Stimulated activated CD4-positive, alpha-beta T cell treated with anti-CD3 and anti-CD28 coated beads, Interleukin-4, amount 100 ng/mL, for 24 hours (primary cell): Measurements from ENCODE around the gene PDE6B.
"Not testable (repeated sequence)": the region's sequence is repeated elsewhere in the genome, so short reads cannot be mapped to it uniquely, and the experiment has no call there.

ENCODE experiments used
- DNase-seq: peaks from one replicate; pipeline ENCODE4 v3.0.0-alpha.2; 2020

PDE6B gene

GRCh38 chr4:622996-623913, 2.1 kb upstream of the PDE6B start:
- DNase-seq = no peak

GRCh38 chr4:623914-624566, 1.3 kb upstream of the PDE6B start:
- DNase-seq = no peak

GRCh38 chr4:625631-626161, 323 bp downstream of the PDE6B start:
- DNase-seq = no peak

GRCh38 chr4:626201-627091, 1.1 kb downstream of the PDE6B start:
- DNase-seq = no peak

- DNase-seq = no peak
Measured at GRCh38 chr4:627347-628125, 2.2 kb downstream of the PDE6B start.

DNA sequence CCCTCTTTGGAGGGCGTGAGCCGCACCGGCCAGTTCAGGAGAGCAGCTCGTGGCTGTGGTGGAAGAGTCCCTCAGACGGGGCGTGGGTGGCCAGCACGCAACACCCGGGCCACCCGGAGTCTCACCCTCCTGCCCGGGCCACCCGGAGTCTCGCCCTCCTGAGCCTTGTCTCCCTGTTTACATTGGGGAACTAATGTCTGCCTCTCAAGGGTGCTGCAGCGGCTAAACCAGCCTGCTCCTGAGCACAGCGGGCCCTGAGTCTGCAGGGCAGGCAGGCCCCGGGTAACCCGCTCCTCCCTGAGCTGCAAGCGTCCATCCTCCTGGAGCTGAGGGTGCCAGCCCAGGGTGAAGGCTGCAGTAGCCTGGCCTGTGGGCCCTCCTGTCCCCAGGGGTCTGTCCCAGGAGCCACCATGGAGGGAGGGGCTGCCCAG, 3.0 kb downstream of the PDE6B start:
- DNase-seq = no peak

DNA sequence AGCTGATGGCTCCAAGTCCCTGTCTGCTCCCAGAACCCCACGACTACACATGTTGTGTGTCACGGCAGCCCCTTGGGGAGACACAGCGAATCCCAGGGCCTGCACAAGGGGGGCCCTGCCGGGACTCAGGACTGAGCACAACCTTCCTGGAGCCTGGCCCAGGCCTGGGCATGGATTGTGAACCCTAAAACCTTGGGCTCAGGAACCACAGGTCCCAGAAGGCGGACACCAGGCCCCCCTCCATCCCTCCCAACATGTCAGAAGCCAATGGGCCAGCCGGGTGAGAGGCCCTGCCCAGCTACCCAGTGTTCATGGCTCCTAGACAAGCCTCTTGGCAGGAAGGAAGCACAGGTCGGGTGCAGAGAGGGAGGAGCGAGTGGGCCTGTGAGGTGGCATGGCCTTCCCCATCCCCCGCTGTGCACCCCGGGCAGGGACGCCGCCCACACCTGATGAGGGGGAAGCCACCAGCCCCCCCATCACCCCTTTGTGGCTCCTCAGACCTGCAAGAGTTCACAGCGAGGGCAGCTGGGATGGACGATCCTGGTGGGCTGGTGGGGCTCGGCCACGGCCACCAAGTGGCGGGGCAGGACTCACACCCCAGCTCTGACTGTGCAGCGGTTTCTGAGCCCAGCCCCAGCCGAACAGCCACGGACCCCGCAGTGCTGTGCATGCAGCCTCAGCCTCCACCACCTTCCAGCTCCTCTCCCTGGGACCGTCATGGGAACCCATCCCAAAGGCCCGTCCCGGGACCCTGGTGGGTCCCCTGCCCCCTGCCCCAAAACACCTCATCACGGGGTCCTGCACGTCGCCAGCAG, 3.7 kb downstream of the PDE6B start:
- no peak for DNase-seq

DNA sequence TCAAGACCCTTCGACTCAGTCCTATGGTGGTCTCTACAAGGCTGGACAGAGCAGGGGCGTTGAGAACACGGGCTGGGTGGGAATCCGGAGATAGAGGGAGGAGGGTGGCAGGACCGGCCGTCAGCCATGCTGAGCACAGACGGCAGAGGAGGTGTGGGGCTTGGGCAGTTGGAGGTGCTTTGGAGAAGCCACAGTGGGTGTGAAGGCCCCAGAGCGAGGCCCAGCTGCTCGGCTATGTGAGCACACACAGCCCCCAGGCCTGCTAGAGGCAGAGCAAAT, 4.2 kb downstream of the PDE6B start:
- no peak for DNase-seq

- DNase-seq = no peak
Measured at GRCh38 chr4:629915-630641, 4.7 kb downstream of the PDE6B start.

GRCh38 chr4:630656-631055, 5.3 kb downstream of the PDE6B start:
- DNase-seq = no peak

- no peak for DNase-seq
Measured at GRCh38 chr4:632196-632790, 6.9 kb downstream of the PDE6B start.

DNA sequence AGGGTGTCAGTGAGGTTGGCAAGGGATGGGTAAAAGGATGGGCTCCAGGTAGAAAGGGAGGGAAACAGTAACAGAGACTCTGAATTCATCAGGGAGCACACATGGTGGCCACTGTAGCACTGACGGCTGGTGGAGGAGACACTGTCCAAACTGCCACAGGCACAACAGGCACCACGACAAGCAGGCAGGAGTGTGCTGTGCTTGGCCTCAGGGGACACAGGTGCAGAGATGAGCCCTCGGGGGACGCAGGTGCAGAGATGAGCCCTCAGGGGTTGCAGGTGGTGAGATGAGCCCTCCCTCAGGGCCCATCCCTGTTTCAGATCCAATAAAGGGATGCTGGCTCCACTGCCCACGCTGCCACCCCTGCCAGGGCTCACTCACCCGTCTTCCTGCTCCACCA, 7.6 kb downstream of the PDE6B start:
- DNase-seq = no peak

DNA sequence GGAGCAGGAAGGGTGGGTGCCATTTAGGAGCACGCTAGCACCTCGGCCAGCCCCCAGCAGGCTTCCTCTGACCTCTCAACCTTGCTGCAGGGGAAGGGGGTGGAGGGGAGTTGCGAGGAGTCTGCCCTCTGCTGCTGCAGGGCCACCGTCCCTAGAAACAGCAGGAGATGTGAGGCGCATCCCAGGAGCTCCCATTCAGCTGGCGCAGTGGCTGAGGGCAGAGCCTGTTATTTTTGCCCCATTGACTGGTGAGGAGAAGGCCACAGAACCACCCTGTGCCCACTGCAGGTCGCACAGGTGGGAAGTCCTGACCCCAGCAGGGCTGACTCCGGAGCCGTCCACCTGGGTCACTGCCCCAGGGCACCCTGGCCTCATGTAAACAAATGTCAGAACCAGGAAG, 8.0 kb downstream of the PDE6B start:
- no peak for DNase-seq

GRCh38 chr4:633976-634598, 8.7 kb downstream of the PDE6B start:
- DNase-seq = no peak

- no peak for DNase-seq
Measured at GRCh38 chr4:634599-634985, 9.2 kb downstream of the PDE6B start.

DNA sequence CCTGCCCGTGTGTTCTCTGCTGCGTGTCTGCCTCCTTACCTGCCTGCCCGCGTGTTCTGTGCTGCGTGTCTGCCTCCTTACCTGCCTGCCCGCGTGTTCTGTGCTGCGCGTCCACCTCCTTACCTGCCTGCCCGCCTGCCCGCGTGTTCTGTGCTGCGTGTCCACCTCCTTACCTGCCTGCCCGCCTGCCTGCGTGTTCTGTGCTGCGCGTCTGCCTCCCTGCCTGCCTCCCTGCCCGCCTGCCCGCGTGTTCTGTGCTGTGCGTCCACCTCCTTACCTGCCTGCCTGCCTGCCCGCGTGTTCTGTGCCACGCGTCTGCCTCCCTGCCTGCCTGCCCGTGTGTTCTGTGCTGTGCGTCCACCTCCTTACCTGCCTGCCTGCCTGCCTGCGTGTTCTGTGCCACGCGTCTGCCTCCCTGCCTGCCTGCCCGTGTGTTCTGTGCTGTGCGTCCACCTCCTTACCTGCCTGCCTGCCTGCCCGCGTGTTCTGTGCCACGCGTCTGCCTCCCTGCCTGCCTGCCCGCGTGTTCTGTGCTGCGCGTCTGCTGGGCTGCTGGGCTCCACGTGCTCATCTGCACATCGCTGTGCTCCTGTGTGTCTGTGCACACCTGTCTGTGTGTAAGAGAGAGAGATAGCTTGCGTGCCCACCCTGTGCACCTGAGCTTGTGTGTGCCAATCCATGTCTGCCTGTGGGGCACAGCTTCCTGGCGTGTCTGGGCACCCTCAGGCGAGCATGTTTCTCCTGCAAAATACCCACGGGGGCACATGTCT, 9.9 kb downstream of the PDE6B start:
- DNase-seq = not testable (repeated sequence)

DNA sequence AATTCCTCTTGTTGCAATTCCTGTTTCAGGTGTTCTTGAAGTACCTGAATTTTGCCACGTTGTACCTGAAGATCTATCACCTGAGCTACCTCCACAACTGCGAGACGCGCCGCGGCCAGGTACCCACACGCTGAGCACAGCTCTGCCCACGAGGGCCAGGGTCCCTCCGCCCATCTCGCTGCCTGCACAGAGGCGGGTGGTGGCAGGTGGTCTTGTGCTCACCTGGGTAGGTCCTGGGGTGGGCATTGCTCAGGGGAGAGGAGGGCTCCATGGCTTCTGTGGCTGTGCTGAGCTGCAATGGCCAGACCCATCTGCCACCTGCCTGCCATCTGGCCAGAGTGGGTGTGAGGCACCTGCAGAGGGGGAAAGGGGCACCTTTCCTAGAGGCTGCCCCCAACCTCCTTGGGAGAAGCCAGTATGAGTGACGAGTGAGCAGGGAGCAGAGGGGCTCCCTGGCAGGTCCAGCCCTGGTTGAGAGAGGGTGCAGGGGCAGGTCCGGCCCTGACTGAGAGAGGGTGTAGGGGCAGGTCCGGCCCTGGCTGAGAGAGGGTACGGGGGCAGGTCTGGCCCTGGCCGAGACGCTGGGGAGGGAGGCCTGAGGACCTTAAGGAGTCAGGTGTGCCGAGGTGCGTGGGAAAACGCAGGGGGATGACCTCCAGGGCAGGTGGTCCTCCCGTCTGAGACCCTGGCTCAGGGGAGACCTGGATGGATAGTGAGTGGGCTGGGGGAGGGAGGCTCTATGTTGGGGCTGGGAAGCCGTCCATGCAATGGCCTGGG, 10.7 kb downstream of the PDE6B start:
- DNase-seq = no peak

DNA sequence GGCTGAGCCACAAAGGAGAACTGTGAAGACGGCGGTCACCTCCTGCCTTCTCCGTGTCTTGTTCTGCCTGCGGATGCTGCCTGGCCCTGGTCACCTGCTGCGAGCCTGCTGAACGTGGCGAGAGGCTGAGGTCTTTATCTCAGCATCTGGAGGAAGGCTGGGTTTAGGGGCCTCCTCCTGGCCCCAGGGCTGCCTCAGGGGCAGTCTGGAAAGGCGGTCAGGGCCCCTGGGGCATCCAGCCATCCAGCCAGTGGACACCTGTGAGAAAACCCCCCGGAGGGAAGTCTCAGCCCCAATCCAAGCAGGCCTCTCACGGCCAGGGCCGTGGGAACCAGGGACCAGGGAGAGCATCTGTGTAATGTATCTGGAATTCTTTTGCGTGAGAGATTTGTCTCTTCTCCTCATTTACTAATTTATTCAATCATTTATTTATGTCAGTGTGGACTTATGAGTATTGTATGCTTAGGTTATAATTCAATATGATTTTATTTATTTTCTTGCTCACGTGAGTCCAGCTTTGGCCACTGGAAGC, 11.3 kb downstream of the PDE6B start:
- DNase-seq = no peak
